HEK293T (cell line): ENCODE results near the gene CORO2A.

Source experiments
- CTCF ChIA-PET: fragments of 350-600 bp; formaldehyde crosslinking; extraction: SDS; loops from one replicate; lab custom pipeline; 2021; ENCODE audit warnings: antibody characterized with exemption, inconsistent platforms; lab: Yijun Ruan, JAX
- POLR2A ChIA-PET: fragments of 350-600 bp; formaldehyde crosslinking; extraction: SDS; loops from one replicate; lab custom pipeline; 2020; ENCODE audit warnings: antibody characterized with exemption, inconsistent platforms; lab: Yijun Ruan, JAX
- DNase-seq: peaks from one replicate; pipeline ENCODE4 v3.0.0; 2012; ENCODE audit warnings: mixed read lengths; ENCODE audit errors: extremely low spot score
- ARNT ChIP-seq: fragments of 450-650 bp; IDR thresholded peaks from 2 replicates; pipeline ENCODE4 v1.6.1; 2017; ENCODE audit warnings: mild to moderate bottlenecking
- BHLHE40 ChIP-seq: fragments of 450-650 bp; IDR thresholded peaks from 2 replicates; pipeline ENCODE4 v1.6.1; 2016; ENCODE audit warnings: mild to moderate bottlenecking, moderate library complexity, borderline replicate concordance
- CTBP1 ChIP-seq: fragments of 450-650 bp; IDR thresholded peaks from 2 replicates; pipeline ENCODE4 v1.6.1; 2016; ENCODE audit warnings: borderline replicate concordance
- ELF4 ChIP-seq: fragments of 450-650 bp; IDR thresholded peaks from 2 replicates; pipeline ENCODE4 v1.6.1; 2017; ENCODE audit warnings: antibody characterized with exemption
- FOXA1 ChIP-seq: fragments of 450-650 bp; IDR thresholded peaks from 2 replicates; pipeline ENCODE4 v1.6.1; 2016; ENCODE audit warnings: mild to moderate bottlenecking
- FOXK2 ChIP-seq: fragments of 450-650 bp; IDR thresholded peaks from 2 replicates; pipeline ENCODE4 v1.6.1; 2016; ENCODE audit warnings: mild to moderate bottlenecking
- FOXM1 ChIP-seq: fragments of 450-650 bp; IDR thresholded peaks from 2 replicates; pipeline ENCODE4 v1.6.1; 2017; ENCODE audit warnings: mild to moderate bottlenecking, borderline replicate concordance
- HDGF ChIP-seq: fragments of 450-650 bp; IDR thresholded peaks from 2 replicates; pipeline ENCODE4 v1.6.1; 2017; ENCODE audit warnings: antibody characterized with exemption, borderline replicate concordance
- L3MBTL2 ChIP-seq: fragments of 450-650 bp; conservative IDR thresholded peaks from 2 replicates; pipeline ENCODE4 v1.6.1; 2016; ENCODE audit warnings: mild to moderate bottlenecking
- LEF1 ChIP-seq: fragments of 450-650 bp; IDR thresholded peaks from 2 replicates; pipeline ENCODE4 v1.6.1; 2017; ENCODE audit warnings: mild to moderate bottlenecking, borderline replicate concordance
- NFRKB ChIP-seq: fragments of 450-650 bp; IDR thresholded peaks from 2 replicates; pipeline ENCODE4 v1.6.1; 2016; ENCODE audit warnings: mild to moderate bottlenecking, moderate library complexity
- PKNOX1 ChIP-seq: fragments of 450-650 bp; IDR thresholded peaks from 2 replicates; pipeline ENCODE4 v1.6.1; 2016
- SP1 ChIP-seq: fragments of 450-650 bp; IDR thresholded peaks from 2 replicates; pipeline ENCODE4 v1.6.1; 2017
- SUZ12 ChIP-seq: fragments of 450-650 bp; IDR thresholded peaks from 2 replicates; pipeline ENCODE4 v1.6.1; 2016; ENCODE audit warnings: mild to moderate bottlenecking
- TARDBP ChIP-seq: fragments of 450-650 bp; IDR thresholded peaks from 2 replicates; pipeline ENCODE4 v1.6.1; 2016
- ZNF384 ChIP-seq: fragments of 450-650 bp; IDR thresholded peaks from 2 replicates; pipeline ENCODE4 v1.6.1; 2016

Gene CORO2A

GRCh38 chr9:98210435-98210834 is 18.0 kb upstream of the CORO2A start:
- DNase-seq = no peak
- no peak for TF ChIP-seq SP1
- no peak for TF ChIP-seq FOXK2
- no peak for TF ChIP-seq LEF1
- no peak for TF ChIP-seq ARNT
- TF ChIP-seq BHLHE40 = no peak
- no peak for TF ChIP-seq FOXA1
- no peak for TF ChIP-seq CTBP1
- no peak for TF ChIP-seq ELF4
- no peak for TF ChIP-seq PKNOX1
- no peak for TF ChIP-seq TARDBP
- no peak for TF ChIP-seq SUZ12
- TF ChIP-seq NFRKB = no peak
- no peak for TF ChIP-seq HDGF
- TF ChIP-seq ZNF384 = no peak
- TF ChIP-seq FOXM1 = no peak
- no peak for TF ChIP-seq L3MBTL2
- ChIA-PET POLR2A (interaction anchor here (1.4 kb wide), 1 partner anchor 46 kb away, joined by 4 read pairs; the partner anchor contains the start of gene TBC1D2), CTCF (interaction anchor here (0.9 kb wide), 1 partner anchor 53 kb away, joined by 4 read pairs; no protein-coding TSS in a partner anchor)

DNA sequence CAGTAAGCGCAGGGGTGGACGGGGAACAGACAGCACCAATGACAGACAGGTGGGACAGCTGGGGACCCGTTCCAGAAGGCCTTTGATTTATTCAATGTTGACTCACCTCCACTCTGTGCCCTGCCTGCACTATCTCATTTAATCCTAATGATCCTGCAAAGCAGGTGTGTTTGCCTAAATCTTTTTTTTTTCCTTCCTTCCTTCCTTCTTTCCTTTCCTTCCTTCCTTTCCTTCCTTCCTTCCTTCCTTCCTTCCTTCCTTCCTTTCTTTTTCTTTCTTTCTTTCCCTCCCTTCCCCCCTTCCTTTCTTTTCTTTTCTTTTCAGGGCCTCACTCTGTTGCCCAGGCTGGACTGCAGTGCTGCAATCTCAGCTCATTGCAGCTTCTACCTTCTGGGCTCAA is 17.1 kb upstream of the CORO2A start:
- TF ChIP-seq TARDBP = no peak
- TF ChIP-seq ARNT = no peak
- no peak for TF ChIP-seq NFRKB
- TF ChIP-seq L3MBTL2 = no peak
- no peak for TF ChIP-seq FOXK2
- TF ChIP-seq ZNF384 = no peak
- no peak for TF ChIP-seq LEF1
- TF ChIP-seq SUZ12 = no peak
- TF ChIP-seq FOXM1 = no peak
- no peak for TF ChIP-seq CTBP1
- no peak for TF ChIP-seq PKNOX1
- TF ChIP-seq BHLHE40 = no peak
- TF ChIP-seq HDGF = no peak
- no peak for TF ChIP-seq SP1
- no peak for TF ChIP-seq ELF4
- TF ChIP-seq FOXA1 = no peak
- no peak for DNase-seq
- ChIA-PET POLR2A (interaction anchor here (1.3 kb wide), 1 partner anchor 46 kb away, joined by 4 read pairs; the partner anchor contains the start of gene TBC1D2), CTCF (no interaction called here)

- POLR2A ChIA-PET = interaction anchor here (0.8 to 1.3 kb wide), 2 partner anchors 47 to 48 kb away, joined by 3 to 4 read pairs; partner anchors contain the start of gene TBC1D2
- CTCF ChIA-PET = interaction anchor here (1.0 kb wide), 1 partner anchor 286 kb away, joined by 3 read pairs; the partner anchor contains the start of gene TRMO
- DNase-seq = no peak
- TF ChIP-seq CTBP1 (no peak), PKNOX1 (no peak), NFRKB (no peak), ELF4 (no peak), ARNT (no peak), L3MBTL2 (no peak), FOXK2 (no peak), LEF1 (no peak), BHLHE40 (no peak)
These were observed 16.2 kb upstream of the CORO2A start for GRCh38 chr9:98208635-98209034.

DNA sequence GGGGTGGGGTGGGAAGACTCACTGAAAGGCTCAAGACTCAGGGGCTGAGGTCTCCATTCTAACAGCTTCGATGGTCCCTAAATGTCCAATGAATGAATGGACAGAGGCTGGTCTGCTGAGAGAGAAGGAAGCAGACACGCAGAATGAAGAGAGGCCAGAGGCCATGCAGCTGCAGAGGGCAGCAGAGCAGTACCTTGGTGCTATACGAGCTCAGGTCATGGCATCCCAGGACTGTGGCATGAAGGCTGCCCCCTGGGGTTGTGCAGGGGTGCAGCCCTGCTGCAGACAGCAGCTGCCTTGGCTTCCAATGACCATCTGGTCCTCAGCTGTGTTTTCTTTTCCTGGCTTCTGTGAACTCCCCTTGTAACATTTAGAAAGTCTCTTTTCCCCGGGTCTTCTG is 15.2 kb upstream of the CORO2A start:
- CTCF ChIA-PET = no interaction called here
- TF ChIP-seq SP1 (no peak), NFRKB (no peak), FOXA1 (no peak), ZNF384 (no peak), TARDBP (no peak), HDGF (no peak), L3MBTL2 (no peak), PKNOX1 (no peak), LEF1 (no peak), SUZ12 (no peak), ELF4 (no peak), CTBP1 (no peak), BHLHE40 (no peak), ARNT (no peak), FOXK2 (no peak), FOXM1 (no peak)
- no peak for DNase-seq
- POLR2A ChIA-PET = no interaction called here

DNA sequence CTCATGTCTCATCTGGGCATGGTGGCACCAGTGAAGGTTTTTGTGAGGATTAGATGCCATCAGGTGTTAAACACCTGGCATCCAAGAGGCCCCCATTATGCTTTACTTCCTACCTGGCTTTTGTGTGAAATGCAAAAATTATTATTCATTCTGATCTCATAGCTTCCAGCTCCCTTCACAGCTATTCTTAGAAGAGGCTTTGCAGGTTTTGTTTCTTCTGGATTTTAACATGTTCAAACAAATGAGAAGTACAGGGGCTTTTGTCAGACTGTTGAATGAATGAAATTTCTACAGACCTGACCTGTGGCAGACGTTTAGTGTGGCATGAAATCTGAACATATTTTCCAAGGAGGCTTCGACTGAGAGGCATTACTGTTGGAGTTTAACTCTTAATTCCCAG is 14.3 kb upstream of the CORO2A start:
- DNase-seq = no peak
- TF ChIP-seq ARNT = no peak
- TF ChIP-seq CTBP1 = no peak
- no peak for TF ChIP-seq SUZ12
- TF ChIP-seq L3MBTL2 = no peak
- ChIA-PET CTCF (no interaction called here), POLR2A (no interaction called here)

- ChIA-PET POLR2A (no interaction called here), CTCF (interaction anchor here (0.6 to 1.4 kb wide), 2 partner anchors 30 to 96 kb away, joined by 3 read pairs; no protein-coding TSS in a partner anchor)
- no peak for DNase-seq
- TF ChIP-seq LEF1 (no peak), FOXK2 (no peak), ELF4 (no peak), SUZ12 (no peak), NFRKB (no peak), HDGF (no peak), BHLHE40 (no peak), L3MBTL2 (no peak), TARDBP (no peak), SP1 (no peak), CTBP1 (no peak), ARNT (no peak), FOXM1 (no peak), PKNOX1 (no peak), FOXA1 (no peak), ZNF384 (no peak)
These were observed 12.3 kb upstream of the CORO2A start for GRCh38 chr9:98204692-98205091.
